ENCODE results near the gene HHIPL1.

GRCh38 chr14:99645545-99646505 lies 896 bp downstream of the HHIPL1 start:
- no peak for TF ChIP-seq POLR2A (IDR thresholded peaks at IDR 0.05)
- TF ChIP-seq CTCF (IDR thresholded peaks at IDR 0.05) = no peak
